WTC11 (cell line): ENCODE data around the gene DNAH1.

Source experiments
- AR ChIP-seq: fragments of 250-450 bp; sonication (Bioruptor Pico); IDR thresholded peaks from 2 replicates; pipeline ENCODE4 v1.9.0; 2021; ENCODE audit warnings: mild to moderate bottlenecking
- ATF2 ChIP-seq: sonication (generic); formaldehyde crosslinking; IDR thresholded peaks from 2 replicates; pipeline ENCODE4 v1.8.1; 2022; ENCODE audit warnings: low read depth, missing genetic modification reagents, borderline replicate concordance
- CTCF ChIP-seq: fragments of 200-600 bp; IDR thresholded peaks from 2 replicates; pipeline ENCODE4 v1.8.0; 2022; ENCODE audit warnings: antibody characterized with exemption
- EMX1 ChIP-seq: fragments of 250-450 bp; sonication (Bioruptor Pico); IDR thresholded peaks from 2 replicates; pipeline ENCODE4 v1.8.0; 2021; ENCODE audit warnings: mild to moderate bottlenecking
- JUN ChIP-seq: sonication (generic); formaldehyde crosslinking; IDR thresholded peaks from 2 replicates; pipeline ENCODE4 v1.8.0; 2023; ENCODE audit warnings: mild to moderate bottlenecking, missing genetic modification reagents
- NFYB ChIP-seq: sonication (generic); formaldehyde crosslinking; conservative IDR thresholded peaks from 2 replicates; pipeline ENCODE4 v1.8.0; 2022; ENCODE audit warnings: low read depth, missing genetic modification reagents
- NR3C1 ChIP-seq: sonication (generic); formaldehyde crosslinking; conservative IDR thresholded peaks from 2 replicates; pipeline ENCODE4 v1.8.1; 2023; ENCODE audit warnings: low read depth, mild to moderate bottlenecking, missing genetic modification reagents
- TEAD1 ChIP-seq: sonication (generic); formaldehyde crosslinking; IDR thresholded peaks from 2 replicates; pipeline ENCODE4 v1.8.0; 2022; ENCODE audit warnings: mild to moderate bottlenecking, missing genetic modification reagents
- USF1 ChIP-seq: sonication (generic); formaldehyde crosslinking; IDR thresholded peaks from 2 replicates; pipeline ENCODE4 v1.8.0; 2022; ENCODE audit warnings: mild to moderate bottlenecking, missing genetic modification reagents
- USF2 ChIP-seq: sonication (generic); formaldehyde crosslinking; IDR thresholded peaks from 2 replicates; pipeline ENCODE4 v1.8.1; 2023; ENCODE audit warnings: mild to moderate bottlenecking, missing genetic modification reagents, moderate library complexity

GRCh38 chr3:52292247-52293065 lies 23.7 kb upstream of the DNAH1 start:
- no peak for TF ChIP-seq NFYB
- no peak for TF ChIP-seq CTCF
- TF ChIP-seq USF2 (CRISPR knock-in tag): no peak
- TF ChIP-seq JUN (CRISPR knock-in tag): no peak
- no peak for TF ChIP-seq EMX1 (CRISPR knock-in tag)
- TF ChIP-seq USF1 (CRISPR knock-in tag): no peak
- TF ChIP-seq ATF2 (CRISPR knock-in tag): no peak
- no peak for TF ChIP-seq AR (CRISPR knock-in tag)
- no peak for TF ChIP-seq TEAD1 (CRISPR knock-in tag)
- TF ChIP-seq NR3C1: no peak
